Liver (tissue), 3 donors: Measurements from ENCODE around the gene PTPA.

Experiments used
- ATF3 ChIP-seq: IDR thresholded peaks from 2 replicates; pipeline ENCODE4 v1.6.1; 2016; ENCODE audit warnings: antibody characterized with exemption
- CTCF ChIP-seq: fragments of 150-350 bp; IDR thresholded peaks from 2 replicates; pipeline ENCODE4 v1.5.1; 2017; ENCODE audit warnings: improper control_type of control experiment, low read depth, low read length; ENCODE audit not compliant: missing input control
- FOXA1 ChIP-seq: IDR thresholded peaks from 2 replicates; pipeline ENCODE4 v1.6.1; 2016; ENCODE audit warnings: antibody characterized with exemption
- HNF4A ChIP-seq, 2 donors: conservative IDR thresholded peaks; 2 replicates each; pipeline ENCODE4 v1.6.1; 2016; ENCODE audit warnings: antibody characterized with exemption in 2 of 2, mild to moderate bottlenecking in 2 of 2
- JUND ChIP-seq, 2 donors: IDR thresholded peaks; 2 replicates each; pipeline ENCODE4 v1.6.1; 2016; ENCODE audit warnings: antibody characterized with exemption in 2 of 2
- RAD21 ChIP-seq, 2 donors: IDR thresholded peaks; 2 replicates each; pipeline ENCODE4 v1.6.1; 2016; ENCODE audit warnings: antibody characterized with exemption in 2 of 2, mild to moderate bottlenecking in 2 of 2
- REST ChIP-seq: IDR thresholded peaks from 2 replicates; pipeline ENCODE4 v1.6.1; 2016; ENCODE audit warnings: antibody characterized with exemption, mild to moderate bottlenecking
- SP1 ChIP-seq: IDR thresholded peaks from 2 replicates; pipeline ENCODE4 v1.6.1; 2018; ENCODE audit warnings: antibody characterized with exemption, mild to moderate bottlenecking
- TAF1 ChIP-seq: conservative IDR thresholded peaks from 2 replicates; pipeline ENCODE4 v1.6.1; 2016; ENCODE audit warnings: antibody characterized with exemption, mild to moderate bottlenecking
- YY1 ChIP-seq: IDR thresholded peaks from 2 replicates; pipeline ENCODE4 v1.6.1; 2016; ENCODE audit warnings: antibody characterized with exemption, mild to moderate bottlenecking
- donor health status: healthy.
- donor health status: healthy.

- no peak for TF ChIP-seq SP1
- no peak for TF ChIP-seq YY1
- TF ChIP-seq JUND (IDR thresholded peaks at IDR 0.05) = no peak
- no peak for TF ChIP-seq REST
- TF ChIP-seq CTCF = no peak
- no peak for TF ChIP-seq TAF1
- no peak for TF ChIP-seq FOXA1
- TF ChIP-seq ATF3 = no peak
- no peak for TF ChIP-seq HNF4A (conservative IDR thresholded peaks at IDR 0.05)
- no peak for TF ChIP-seq RAD21 (IDR thresholded peaks at IDR 0.05)
Observed at GRCh38 chr9:129181246-129181645, 70.0 kb downstream of the PTPA start.
